ENCODE results near the gene SS18L1. TPM values are rescaled to one million over a fixed set of nuclear protein-coding genes. Genes with fewer than 3 reads are reported as not detected.
A peak's percentile ranks its signal among the peaks of the same experiment; 100 is the strongest.

The SS18L1 gene
- polyA plus RNA-seq, 2 donors = 5.5 to 14.7 TPM

DNA sequence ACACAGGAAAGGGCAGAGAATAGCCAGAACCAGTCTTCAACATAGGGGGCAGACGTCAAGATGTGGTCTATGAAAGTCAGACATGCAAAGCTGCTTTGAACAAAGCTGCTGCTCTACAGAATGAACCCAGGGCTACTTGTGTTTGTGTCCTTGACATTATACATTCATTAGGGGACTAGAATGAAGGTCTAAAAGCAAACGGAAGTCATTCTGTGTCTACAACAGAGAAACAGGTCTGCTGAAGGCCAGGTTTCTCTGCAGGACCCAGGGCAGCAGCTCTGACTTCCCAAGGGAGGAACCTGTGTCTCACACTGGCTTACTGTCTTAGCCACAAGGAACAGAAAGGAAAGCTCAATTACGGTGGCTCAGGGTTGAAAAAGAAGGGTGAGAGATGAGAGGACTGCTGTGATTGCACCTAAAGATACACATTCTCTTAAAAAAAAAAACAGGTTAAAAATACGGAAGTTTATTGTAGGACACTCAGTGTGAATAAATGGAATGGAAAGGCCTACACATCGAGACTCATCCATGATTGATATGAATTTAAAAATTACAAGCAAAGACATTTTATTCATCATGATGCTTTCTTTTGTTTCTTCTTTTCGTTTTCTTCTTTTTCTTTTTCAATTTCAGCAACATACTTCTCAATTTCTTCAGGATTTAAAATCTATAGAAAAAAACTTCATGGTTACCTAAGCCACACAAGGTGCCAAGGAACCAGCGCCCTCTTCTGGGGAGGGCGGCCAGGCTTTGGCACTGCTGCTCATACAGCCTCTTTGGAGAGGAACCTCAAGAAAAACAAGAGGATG is 7.1 kb upstream of the SS18L1 start:
- 49% methylated on average over 8 of the region's 8 CpGs for WGBS, 2 donors
- H3K27me3 ChIP-seq (ENCODE audit: control insufficient read depth in 1 of 2, insufficient read depth in 2 of 2, low read length in 2 of 2) = no peaks in the 10 kb centered on the region
- H3K27ac ChIP-seq (ENCODE audit: low read depth in 2 of 2, low read length in 1 of 2) = no peak overlapping the region
- H3K4me1 ChIP-seq (ENCODE audit: control insufficient read depth in 2 of 2, insufficient read depth in 2 of 2, low read length in 1 of 2) = peaks cover 6 to 19% of the 10 kb centered on the region in 2 donors
- H3K9me3 ChIP-seq (ENCODE audit: control insufficient read depth in 2 of 2, insufficient read depth in 1 of 2, low read depth in 1 of 2, low read length in 1 of 2) = no peaks in the 10 kb centered on the region
- H3K36me3 ChIP-seq (ENCODE audit: control insufficient read depth in 2 of 2, insufficient read depth in 2 of 2, low read length in 1 of 2) = peaks cover 27 to 57% of the 10 kb centered on the region in 2 donors
- H3K4me3 ChIP-seq (ENCODE audit: low read depth in 1 of 2, low read length in 2 of 2) = no peak overlapping the region

DNA sequence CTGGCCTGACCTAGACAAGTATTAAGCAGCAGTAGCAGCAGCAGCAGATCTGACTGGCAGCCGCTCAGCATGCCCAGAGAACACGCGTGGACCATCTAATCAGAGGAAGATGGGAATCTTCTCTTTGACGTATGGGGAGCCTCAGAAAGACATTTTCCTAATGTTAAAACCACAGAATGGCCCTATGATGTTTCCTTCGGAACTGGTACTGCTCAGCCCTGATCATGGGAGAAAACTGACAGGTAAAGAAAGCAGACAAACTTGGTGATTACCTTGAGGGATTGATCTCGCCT is 6.5 kb upstream of the SS18L1 start:
- Histone ChIP-seq H3K27ac (ENCODE audit: low read depth in 2 of 2, low read length in 1 of 2) (no peak overlapping the region), H3K27me3 (ENCODE audit: control insufficient read depth in 1 of 2, insufficient read depth in 2 of 2, low read length in 2 of 2) (no peaks in the 10 kb centered on the region), H3K4me3 (ENCODE audit: low read depth in 1 of 2, low read length in 2 of 2) (no peak overlapping the region), H3K9me3 (ENCODE audit: control insufficient read depth in 2 of 2, insufficient read depth in 1 of 2, low read depth in 1 of 2, low read length in 1 of 2) (no peaks in the 10 kb centered on the region), H3K36me3 (ENCODE audit: control insufficient read depth in 2 of 2, insufficient read depth in 2 of 2, low read length in 1 of 2) (peaks cover 24 to 51% of the 10 kb centered on the region in 2 donors), H3K4me1 (ENCODE audit: control insufficient read depth in 2 of 2, insufficient read depth in 2 of 2, low read length in 1 of 2) (peaks cover 6 to 22% of the 10 kb centered on the region in 2 donors)
- 67 to 73% methylated on average over 6 of the region's 6 CpGs for WGBS, 2 donors

DNA sequence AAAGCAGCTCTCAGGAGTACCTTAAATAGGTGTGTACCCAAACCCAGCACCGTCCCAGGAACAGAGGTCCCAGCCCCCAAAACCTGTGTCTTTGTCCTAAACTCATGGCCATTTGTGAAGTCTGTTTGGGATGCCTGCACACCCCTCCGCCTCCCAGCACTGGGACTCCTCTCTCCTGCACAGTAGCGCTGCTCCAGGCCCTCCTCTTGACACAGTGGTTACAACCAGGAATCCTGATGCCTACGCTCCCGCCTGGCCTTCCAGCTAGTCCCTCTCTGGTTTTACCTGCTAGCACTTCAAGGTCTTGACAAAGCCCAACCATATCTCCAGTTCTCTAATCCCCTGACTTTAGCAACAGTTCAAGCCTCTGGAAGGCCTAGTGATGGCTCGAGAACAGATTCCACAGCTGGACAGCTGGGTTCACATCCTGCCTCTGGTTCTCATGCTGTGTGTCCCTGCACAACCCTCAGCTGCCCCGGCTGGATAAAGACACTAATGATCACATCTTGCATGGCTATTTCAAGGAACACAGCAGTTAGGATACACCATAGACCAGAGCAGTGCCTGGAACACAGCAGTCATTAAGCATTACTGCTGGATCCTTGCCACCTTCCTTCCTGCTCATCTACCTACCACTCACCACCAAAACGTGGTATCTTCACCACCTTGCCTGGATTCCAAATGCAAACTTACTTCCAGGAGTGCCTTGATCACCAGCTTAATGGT is 5.9 kb upstream of the SS18L1 start:
- no peaks in the 10 kb centered on the region for H3K27me3 ChIP-seq (ENCODE audit: control insufficient read depth in 1 of 2, insufficient read depth in 2 of 2, low read length in 2 of 2)
- no peak overlapping the region for H3K27ac ChIP-seq (ENCODE audit: low read depth in 2 of 2, low read length in 1 of 2)
- H3K4me1 ChIP-seq (ENCODE audit: control insufficient read depth in 2 of 2, insufficient read depth in 2 of 2, low read length in 1 of 2) = peaks cover 6 to 19% of the 10 kb centered on the region in 2 donors
- no peaks in the 10 kb centered on the region for H3K9me3 ChIP-seq (ENCODE audit: control insufficient read depth in 2 of 2, insufficient read depth in 1 of 2, low read depth in 1 of 2, low read length in 1 of 2)
- no peak overlapping the region for H3K4me3 ChIP-seq (ENCODE audit: low read depth in 1 of 2, low read length in 2 of 2)
- 80 to 85% methylated on average over 8 of the region's 8 CpGs for WGBS, 2 donors
- H3K36me3 ChIP-seq (ENCODE audit: control insufficient read depth in 2 of 2, insufficient read depth in 2 of 2, low read length in 1 of 2) = peaks cover 24 to 45% of the 10 kb centered on the region in 2 donors

DNA sequence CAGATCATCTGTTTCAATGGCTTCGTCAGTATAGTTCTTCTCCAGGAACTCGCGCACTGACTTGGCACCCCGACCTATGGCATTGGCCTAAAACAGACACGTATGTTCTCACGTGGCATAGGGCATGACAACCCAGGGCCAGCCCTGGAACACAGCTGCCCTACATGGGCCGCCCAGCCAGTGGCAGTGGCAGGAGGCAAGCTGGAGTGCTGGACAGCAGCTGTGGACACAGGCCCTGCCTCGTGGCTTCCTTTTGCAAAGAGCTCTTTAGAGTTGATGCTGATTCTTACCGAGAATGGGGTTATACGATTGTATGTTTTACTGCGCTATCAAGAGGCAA is 5.4 kb upstream of the SS18L1 start:
- Histone ChIP-seq H3K9me3 (ENCODE audit: control insufficient read depth in 2 of 2, insufficient read depth in 1 of 2, low read depth in 1 of 2, low read length in 1 of 2) (no peaks in the 10 kb centered on the region), H3K36me3 (ENCODE audit: control insufficient read depth in 2 of 2, insufficient read depth in 2 of 2, low read length in 1 of 2) (peaks cover 24 to 42% of the 10 kb centered on the region in 2 donors), H3K27me3 (ENCODE audit: control insufficient read depth in 1 of 2, insufficient read depth in 2 of 2, low read length in 2 of 2) (no peaks in the 10 kb centered on the region), H3K27ac (ENCODE audit: low read depth in 2 of 2, low read length in 1 of 2) (no peak overlapping the region), H3K4me1 (ENCODE audit: control insufficient read depth in 2 of 2, insufficient read depth in 2 of 2, low read length in 1 of 2) (peaks cover 6 to 16% of the 10 kb centered on the region in 2 donors), H3K4me3 (ENCODE audit: low read depth in 1 of 2, low read length in 2 of 2) (no peak overlapping the region)
- 80 to 89% methylated on average over 11 of the region's 11 CpGs for WGBS, 2 donors

DNA sequence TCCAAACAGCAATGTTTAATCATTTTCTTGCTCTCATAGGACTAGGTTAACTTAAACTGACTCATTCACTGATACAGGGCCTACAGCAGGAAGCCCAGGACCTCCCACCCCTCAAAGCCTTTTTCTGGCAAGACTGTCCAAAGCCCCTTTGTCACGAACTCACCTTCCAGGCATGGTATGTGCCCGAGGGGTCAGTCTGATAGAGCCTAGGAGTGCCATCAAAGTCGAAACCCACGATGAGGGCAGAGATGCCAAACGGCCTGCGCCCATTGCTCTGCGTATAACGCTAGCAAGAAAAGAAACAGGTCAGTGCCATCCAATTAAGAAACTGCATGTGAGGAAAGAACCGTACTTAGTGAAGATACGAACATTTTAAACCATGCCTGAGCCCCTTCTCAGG is 4.7 kb upstream of the SS18L1 start:
- 92% methylated on average over 10 of the region's 10 CpGs for WGBS, 2 donors
- Histone ChIP-seq H3K36me3 (ENCODE audit: control insufficient read depth in 2 of 2, insufficient read depth in 2 of 2, low read length in 1 of 2) (peaks cover 24 to 37% of the 10 kb centered on the region in 2 donors), H3K4me3 (ENCODE audit: low read depth in 1 of 2, low read length in 2 of 2) (no peak overlapping the region), H3K27me3 (ENCODE audit: control insufficient read depth in 1 of 2, insufficient read depth in 2 of 2, low read length in 2 of 2) (no peaks in the 10 kb centered on the region), H3K4me1 (ENCODE audit: control insufficient read depth in 2 of 2, insufficient read depth in 2 of 2, low read length in 1 of 2) (peaks cover 6 to 13% of the 10 kb centered on the region in 2 donors), H3K9me3 (ENCODE audit: control insufficient read depth in 2 of 2, insufficient read depth in 1 of 2, low read depth in 1 of 2, low read length in 1 of 2) (no peaks in the 10 kb centered on the region), H3K27ac (ENCODE audit: low read depth in 2 of 2, low read length in 1 of 2) (no peak overlapping the region)

DNA sequence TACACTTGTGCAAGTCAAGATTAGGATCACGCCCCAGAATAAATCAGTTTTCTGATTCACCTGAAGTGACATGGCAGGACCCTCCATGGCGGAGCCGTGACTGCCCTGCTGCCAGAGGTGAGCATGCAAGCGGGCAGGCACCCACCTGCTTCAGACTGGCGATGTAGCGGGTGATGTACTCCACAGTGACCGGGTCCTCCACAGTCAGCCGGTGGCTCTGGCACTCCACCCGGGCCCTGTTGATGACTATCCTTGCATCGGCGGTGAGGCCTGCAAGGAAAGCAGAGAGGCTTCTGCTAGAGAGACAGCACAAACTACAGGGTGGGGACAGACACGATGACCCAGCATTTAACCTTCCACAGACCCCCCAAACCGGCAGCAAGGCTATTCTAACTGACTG is 3.9 kb upstream of the SS18L1 start:
- Histone ChIP-seq H3K36me3 (ENCODE audit: control insufficient read depth in 2 of 2, insufficient read depth in 2 of 2, low read length in 1 of 2) (peaks cover 24 to 36% of the 10 kb centered on the region in 2 donors), H3K27ac (ENCODE audit: low read depth in 2 of 2, low read length in 1 of 2) (no peak overlapping the region), H3K27me3 (ENCODE audit: control insufficient read depth in 1 of 2, insufficient read depth in 2 of 2, low read length in 2 of 2) (no peaks in the 10 kb centered on the region), H3K4me3 (ENCODE audit: low read depth in 1 of 2, low read length in 2 of 2) (no peak overlapping the region), H3K4me1 (ENCODE audit: control insufficient read depth in 2 of 2, insufficient read depth in 2 of 2, low read length in 1 of 2) (peaks cover 6 to 13% of the 10 kb centered on the region in 2 donors), H3K9me3 (ENCODE audit: control insufficient read depth in 2 of 2, insufficient read depth in 1 of 2, low read depth in 1 of 2, low read length in 1 of 2) (no peaks in the 10 kb centered on the region)
- 91 to 92% methylated on average over 13 of the region's 13 CpGs for WGBS, 2 donors

DNA sequence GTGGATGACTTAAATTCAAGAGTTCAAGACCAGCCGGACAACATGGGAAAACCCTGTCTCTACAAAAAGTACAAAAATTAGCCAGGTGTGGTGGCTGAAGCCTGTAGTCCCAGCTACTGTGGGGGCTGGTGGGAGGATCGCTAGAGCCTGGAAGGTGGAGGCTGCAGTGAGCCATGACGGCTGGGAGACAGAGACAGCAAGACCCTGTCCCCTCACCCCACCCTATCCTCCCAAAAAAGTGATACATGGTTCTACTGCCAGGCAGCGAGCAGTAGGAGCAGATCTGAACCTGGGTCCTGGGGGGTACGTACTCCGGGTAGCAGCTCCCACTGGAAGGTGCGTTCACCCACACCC is 2.5 kb upstream of the SS18L1 start:
- Histone ChIP-seq H3K36me3 (ENCODE audit: control insufficient read depth in 2 of 2, insufficient read depth in 2 of 2, low read length in 1 of 2) (peaks cover 19 to 32% of the 10 kb centered on the region in 2 donors), H3K9me3 (ENCODE audit: control insufficient read depth in 2 of 2, insufficient read depth in 1 of 2, low read depth in 1 of 2, low read length in 1 of 2) (no peaks in the 10 kb centered on the region), H3K27me3 (ENCODE audit: control insufficient read depth in 1 of 2, insufficient read depth in 2 of 2, low read length in 2 of 2) (no peaks in the 10 kb centered on the region), H3K27ac (ENCODE audit: low read depth in 2 of 2, low read length in 1 of 2) (peak overlapping the region in 1 of 2 donors; percentile 82), H3K4me3 (ENCODE audit: low read depth in 1 of 2, low read length in 2 of 2) (peak overlapping the region in 1 of 2 donors; percentile 98), H3K4me1 (ENCODE audit: control insufficient read depth in 2 of 2, insufficient read depth in 2 of 2, low read length in 1 of 2) (peaks cover 6 to 20% of the 10 kb centered on the region in 2 donors)
- 67 to 68% methylated on average over 7 of the region's 7 CpGs for WGBS, 2 donors

DNA sequence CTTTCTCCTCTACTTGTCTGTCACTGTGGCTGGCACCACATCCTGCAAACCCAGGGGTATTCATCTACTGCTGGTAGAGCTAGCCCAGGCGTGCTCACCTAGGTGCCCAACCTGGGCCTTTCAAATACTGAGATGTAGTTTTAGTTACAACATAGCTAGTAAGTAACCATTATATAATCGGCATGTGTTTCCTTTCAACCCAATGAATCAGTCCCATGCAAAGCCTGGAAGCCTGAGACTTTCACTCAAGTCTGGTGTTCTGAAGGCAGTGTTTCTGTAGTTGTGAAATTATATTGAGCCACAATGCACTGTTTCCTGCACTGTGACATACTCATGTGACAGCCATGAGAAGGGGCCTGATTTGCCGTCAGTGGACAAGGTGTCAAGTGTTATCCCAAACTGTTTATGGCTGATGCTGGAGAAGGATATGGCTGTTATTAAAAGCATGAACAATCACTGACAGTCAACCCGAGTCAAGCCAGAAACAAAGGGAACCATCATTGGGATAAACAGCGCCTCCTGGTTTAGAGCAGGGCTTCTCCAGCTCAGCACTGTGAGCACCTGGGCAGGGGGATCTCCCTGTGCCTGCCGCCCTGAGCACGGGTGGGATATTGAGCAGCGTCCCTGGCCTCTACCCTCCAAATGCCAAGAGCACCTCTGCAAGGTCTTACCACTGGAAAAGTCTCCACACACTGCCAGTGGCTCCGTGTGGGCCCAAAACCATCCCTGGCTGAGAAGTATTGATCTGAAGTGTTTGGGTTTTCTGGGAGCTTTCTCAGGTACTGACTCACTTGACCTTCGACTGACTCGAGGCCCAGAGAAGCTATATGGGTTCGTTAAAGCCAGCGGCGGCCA is 1.9 kb upstream of the SS18L1 start:
- H3K9me3 ChIP-seq (ENCODE audit: control insufficient read depth in 2 of 2, insufficient read depth in 1 of 2, low read depth in 1 of 2, low read length in 1 of 2) = no peaks in the 10 kb centered on the region
- H3K27me3 ChIP-seq (ENCODE audit: control insufficient read depth in 1 of 2, insufficient read depth in 2 of 2, low read length in 2 of 2) = no peaks in the 10 kb centered on the region
- peaks cover 16 to 32% of the 10 kb centered on the region in 2 donors for H3K36me3 ChIP-seq (ENCODE audit: control insufficient read depth in 2 of 2, insufficient read depth in 2 of 2, low read length in 1 of 2)
- H3K4me3 ChIP-seq (ENCODE audit: low read depth in 1 of 2, low read length in 2 of 2) = peak overlapping the region; percentile 83 to 98
- 11 to 15% methylated on average over 14 of the region's 14 CpGs for WGBS, 2 donors
- peak overlapping the region; percentile 82 to 99 for H3K27ac ChIP-seq (ENCODE audit: low read depth in 2 of 2, low read length in 1 of 2)
- peaks cover 6 to 21% of the 10 kb centered on the region in 2 donors for H3K4me1 ChIP-seq (ENCODE audit: control insufficient read depth in 2 of 2, insufficient read depth in 2 of 2, low read length in 1 of 2)

DNA sequence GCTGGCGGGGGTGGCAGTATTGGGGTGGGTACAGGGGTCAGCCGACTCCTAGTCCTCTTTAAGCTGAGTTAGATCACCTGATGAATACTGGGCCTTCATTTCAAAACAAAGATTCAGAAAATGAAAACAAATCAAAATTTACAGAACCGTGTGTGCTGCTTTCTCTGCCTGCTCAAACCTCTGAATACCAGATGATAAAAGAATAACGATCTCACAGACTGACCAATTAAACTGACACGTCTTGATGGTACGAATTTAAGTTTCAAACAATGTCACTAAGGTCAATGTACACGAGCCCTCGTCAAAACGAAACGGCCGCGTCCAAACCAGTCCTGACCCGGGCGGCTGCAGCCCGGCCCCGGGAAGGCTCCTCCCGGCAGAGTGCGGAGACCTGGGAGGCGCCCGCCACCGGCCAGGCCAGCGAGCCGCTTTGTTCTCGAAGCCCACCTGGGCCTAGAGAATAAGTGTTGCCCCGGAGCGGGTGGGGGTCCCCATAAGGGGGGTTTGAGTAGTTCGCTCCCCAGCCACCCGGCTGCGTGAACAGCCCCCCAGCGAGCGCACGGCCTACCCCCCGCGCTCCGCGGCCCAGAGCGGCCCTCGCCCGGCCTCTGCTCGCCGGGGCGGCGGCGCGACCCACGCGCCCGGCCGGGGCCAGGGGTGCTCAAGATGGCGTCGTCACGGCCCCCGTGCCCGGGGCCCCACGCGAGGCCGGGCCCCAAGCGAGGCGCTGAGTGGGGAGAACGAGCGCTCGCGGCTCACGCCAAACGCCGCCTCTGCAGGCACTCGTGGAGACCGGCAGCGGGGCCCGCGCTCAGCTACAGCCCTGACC is 1.1 kb upstream of the SS18L1 start:
- Histone ChIP-seq H3K27ac (ENCODE audit: low read depth in 2 of 2, low read length in 1 of 2) (peak overlapping the region; percentile 98 to 99), H3K4me1 (ENCODE audit: control insufficient read depth in 2 of 2, insufficient read depth in 2 of 2, low read length in 1 of 2) (peaks cover 6 to 23% of the 10 kb centered on the region in 2 donors), H3K36me3 (ENCODE audit: control insufficient read depth in 2 of 2, insufficient read depth in 2 of 2, low read length in 1 of 2) (peaks cover 14 to 30% of the 10 kb centered on the region in 2 donors), H3K9me3 (ENCODE audit: control insufficient read depth in 2 of 2, insufficient read depth in 1 of 2, low read depth in 1 of 2, low read length in 1 of 2) (no peaks in the 10 kb centered on the region), H3K4me3 (ENCODE audit: low read depth in 1 of 2, low read length in 2 of 2) (peak overlapping the region; percentile 83 to 98), H3K27me3 (ENCODE audit: control insufficient read depth in 1 of 2, insufficient read depth in 2 of 2, low read length in 2 of 2) (no peaks in the 10 kb centered on the region)
- WGBS, 2 donors = 0 to 1% methylated on average over 42 to 71 of the region's 71 CpGs

Data from esophagus (tissue), 2 donors.